Measurements from ENCODE around the gene PAPPA2.

GRCh38 chr1:176803042-176803441 is 340.1 kb downstream of the PAPPA2 start:
- no peak for TF ChIP-seq SIN3A (IDR thresholded peaks at IDR 0.05; ENCODE audit: borderline replicate concordance, insufficient read depth, low read depth, low read length)
- no peak for TF ChIP-seq REST (IDR thresholded peaks at IDR 0.05; ENCODE audit: insufficient read depth in 1 of 2, low read depth in 2 of 2, low read length in 1 of 2)
